Motor neuron (in vitro differentiated cells): Measurements from ENCODE around the gene BLVRA. TPM values are rescaled to one million over a fixed set of nuclear protein-coding genes. Genes with fewer than 3 reads are reported as not detected.
"Not testable (repeated sequence)": the region's sequence is repeated elsewhere in the genome, so short reads cannot be mapped to it uniquely, and the experiment has no call there.

Source experiments
- ATAC-seq, 8 experiments: fragments of 200-7000 bp; cut with Tn5 transposase; replicated peaks in 6 of 8; 2 replicates each; pipeline ENCODE4 v1.8.0; 2021; ENCODE audit warnings: mild to moderate bottlenecking in 8 of 8, moderate library complexity in 8 of 8
- H3K27ac ChIP-seq, 2 donors: fragments of 250-450 bp; sonication (Bioruptor Pico); 2 replicates each; pipeline ENCODE4 v1.9.0; 2021; ENCODE audit warnings: antibody characterized with exemption in 2 of 2, mild to moderate bottlenecking in 2 of 2, moderate library complexity in 1 of 2
- H3K4me1 ChIP-seq, 2 donors: fragments of 250-450 bp; sonication (Bioruptor Pico); replicated peaks in 1 of 2; 2 replicates each; pipeline ENCODE4 v1.6.1; 2021; ENCODE audit warnings: antibody characterized with exemption in 2 of 2, mild to moderate bottlenecking in 2 of 2, moderate library complexity in 1 of 2
- H3K4me3 ChIP-seq, 5 donors: fragments of 250-450 bp; sonication (Bioruptor Pico); 2 replicates each; pipeline ENCODE4 v1.9.0; 2021; ENCODE audit warnings: antibody characterized with exemption in 5 of 5, mild to moderate bottlenecking in 5 of 5, moderate library complexity in 4 of 5
- WGBS, 10 experiments: fragments of 450-650 bp; shearing (Covaris generic); methylation state at CpG; one replicate each; pipeline ENCODE4 v1.0.0; 2022; 5-methylcytosine and 5-hydroxymethylcytosine counted together
- in situ Hi-C, 9 experiments: fragments of 400-800 bp; cut with MboI; loops; one replicate each; pipeline ENCODE4 v1.15.0; 2021; ENCODE audit warnings: low sequenced_read_pairs in 9 of 9, low pct_unique_long_range_greater_than_20kb in 2 of 9; ENCODE audit not compliant: unreplicated experiment in 9 of 9
- total RNA-seq, 8 experiments: library from RNA; unstranded; fragments of 300-600 nt; gene quantifications; 2 replicates each; pipeline versions ENCODE4 v1.2.3 to v1.2.4, GENCODE V29; 2022

Gene BLVRA
- total RNA-seq, 8 experiments from 2014 or later = 2.3 to 45.0 (median 17.1) TPM

GRCh38 chr7:43766564-43766963 lies 8.1 kb downstream of the BLVRA start:
- Histone ChIP-seq H3K27ac (no peak overlapping the region), H3K4me1 (peaks cover 0 to 2% of the 10 kb centered on the region in 2 donors), H3K4me3 (no peak overlapping the region)
- in situ Hi-C loops = no loop called here
- ATAC-seq = no peak
- WGBS, 10 experiments = 53 to 100% (median 72%) methylated on average over 1 to 8 of the region's 8 CpGs; no CpG with 5 or more reads in 4 of the 10 experiments

- no peak overlapping the region for H3K4me3 ChIP-seq
- H3K27ac ChIP-seq = no peak overlapping the region
- ATAC-seq = peak in 1 of 8 experiments; percentile 68
- 75 to 100% (median 86%) methylated on average over 1 to 8 of the region's 8 CpGs; no CpG with 5 or more reads in 2 of the 10 experiments for WGBS, 10 experiments
- in situ Hi-C loops = no loop called here
- peaks cover 0 to 2% of the 10 kb centered on the region in 2 donors for H3K4me1 ChIP-seq
These were observed 8.8 kb downstream of the BLVRA start for GRCh38 chr7:43767311-43767710.

GRCh38 chr7:43768201-43768886 lies 9.9 kb downstream of the BLVRA start:
- no peak for ATAC-seq
- Histone ChIP-seq H3K4me3 (no peak overlapping the region), H3K4me1 (peaks cover 0 to 2% of the 10 kb centered on the region in 2 donors), H3K27ac (no peak overlapping the region)
- in situ Hi-C loops = no loop called here
- WGBS, 10 experiments = 39 to 92% (median 79%) methylated on average over 2 to 5 of the region's 9 CpGs; no CpG with 5 or more reads in 5 of the 10 experiments

- peaks cover 0 to 2% of the 10 kb centered on the region in 2 donors for H3K4me1 ChIP-seq
- WGBS, 10 experiments = 83 to 100% (median 100%) methylated on average over 1 to 2 of the region's 4 CpGs; no CpG with 5 or more reads in 5 of the 10 experiments
- no peak overlapping the region for H3K27ac ChIP-seq
- no peak overlapping the region for H3K4me3 ChIP-seq
- in situ Hi-C loops = no loop called here
- ATAC-seq = no peak
These were observed 10.4 kb downstream of the BLVRA start for GRCh38 chr7:43768887-43769272.

- H3K4me3 ChIP-seq = no peak overlapping the region
- 89 to 100% (median 97%) methylated on average over 1 to 3 of the region's 5 CpGs; no CpG with 5 or more reads in 4 of the 10 experiments for WGBS, 10 experiments
- in situ Hi-C loops = no loop called here
- ATAC-seq = no peak
- H3K27ac ChIP-seq = no peak overlapping the region
- peaks cover 0 to 2% of the 10 kb centered on the region in 2 donors for H3K4me1 ChIP-seq
These were observed 10.8 kb downstream of the BLVRA start for GRCh38 chr7:43769281-43769680.

- WGBS, 10 experiments = 72 to 91% (median 87%) methylated on average over 2 to 6 of the region's 10 CpGs; no CpG with 5 or more reads in 3 of the 10 experiments
- no peak for ATAC-seq
- Histone ChIP-seq H3K4me3 (no peak overlapping the region), H3K27ac (no peak overlapping the region), H3K4me1 (peaks cover 0 to 2% of the 10 kb centered on the region in 2 donors)
- in situ Hi-C loops = no loop called here
These were observed 11.4 kb downstream of the BLVRA start for GRCh38 chr7:43769791-43770465.

GRCh38 chr7:43771128-43771527 lies 12.6 kb downstream of the BLVRA start:
- no peak for ATAC-seq
- no peak overlapping the region for H3K4me3 ChIP-seq
- in situ Hi-C loops = no loop called here
- H3K4me1 ChIP-seq = peaks cover 0 to 2% of the 10 kb centered on the region in 2 donors
- 0 to 100% (median 76%) methylated on average over 1 to 2 of the region's 3 CpGs; no CpG with 5 or more reads in 2 of the 10 experiments for WGBS, 10 experiments
- H3K27ac ChIP-seq = no peak overlapping the region

- no peak for ATAC-seq
- 50 to 100% (median 75%) methylated on average over 1 to 2 of the region's 3 CpGs; no CpG with 5 or more reads in 4 of the 10 experiments for WGBS, 10 experiments
- no peak overlapping the region for H3K27ac ChIP-seq
- H3K4me1 ChIP-seq = peaks cover 0 to 2% of the 10 kb centered on the region in 2 donors
- H3K4me3 ChIP-seq = no peak overlapping the region
- in situ Hi-C loops = no loop called here
These were observed 13.1 kb downstream of the BLVRA start for GRCh38 chr7:43771573-43771972.

- ATAC-seq, H3K4me3 ChIP-seq, H3K4me1 ChIP-seq, in situ Hi-C loops, H3K27ac ChIP-seq: not testable (repeated sequence)
- WGBS, 10 experiments = no CpG with 5 or more reads among the region's 6 CpGs
These were observed 14.8 kb downstream of the BLVRA start for GRCh38 chr7:43773268-43773667.

- H3K27ac ChIP-seq, in situ Hi-C loops, H3K4me3 ChIP-seq, H3K4me1 ChIP-seq, ATAC-seq: not testable (repeated sequence)
- no CpG with 5 or more reads among the region's 2 CpGs for WGBS, 10 experiments
These were observed 16.8 kb downstream of the BLVRA start for GRCh38 chr7:43775255-43775654.

- ATAC-seq, in situ Hi-C loops: not testable (repeated sequence)
These were observed 20.0 kb downstream of the BLVRA start for GRCh38 chr7:43778293-43779044.

GRCh38 chr7:43779045-43779812 lies 20.7 kb downstream of the BLVRA start:
- in situ Hi-C loops = no loop called here
- no peak for ATAC-seq
- WGBS, 10 experiments = 83 to 100% (median 90%) methylated on average over 1 to 7 of the region's 14 CpGs; no CpG with 5 or more reads in 3 of the 10 experiments

More at GRCh38 chr7:43778293-43779044, 20.0 kb downstream of the BLVRA start:
- H3K27ac ChIP-seq, H3K4me3 ChIP-seq, H3K4me1 ChIP-seq: not testable (repeated sequence)
- WGBS, 10 experiments = 100% methylated on average over 1 of the region's 18 CpGs; no CpG with 5 or more reads in 9 of the 10 experiments

More at GRCh38 chr7:43779045-43779812, 20.7 kb downstream of the BLVRA start:
- Histone ChIP-seq H3K4me3 (no peak overlapping the region), H3K4me1 (no peaks in the 10 kb centered on the region), H3K27ac (no peak overlapping the region)
